Hindlimb muscle (tissue), 1 donor: ENCODE results near the gene CTSO. TPM values are rescaled to one million over a fixed set of nuclear protein-coding genes. Genes with fewer than 3 reads are reported as not detected.
"Not testable (repeated sequence)": the region's sequence is repeated elsewhere in the genome, so short reads cannot be mapped to it uniquely, and the experiment has no call there.

Experiments used
- DNase-seq: peaks from one replicate; pipeline ENCODE4 v3.0.0-alpha.2; 2013
- polyA plus RNA-seq: library from polyadenylated mRNA; unstranded; fragments of 120-200 nt; gene quantifications from one replicate; pipeline ENCODE4 v1.2.1, GENCODE V29; 2013; ENCODE audit not compliant: insufficient read length

The CTSO gene
- polyA plus RNA-seq, 1 donor, result 24.0 TPM

DNA sequence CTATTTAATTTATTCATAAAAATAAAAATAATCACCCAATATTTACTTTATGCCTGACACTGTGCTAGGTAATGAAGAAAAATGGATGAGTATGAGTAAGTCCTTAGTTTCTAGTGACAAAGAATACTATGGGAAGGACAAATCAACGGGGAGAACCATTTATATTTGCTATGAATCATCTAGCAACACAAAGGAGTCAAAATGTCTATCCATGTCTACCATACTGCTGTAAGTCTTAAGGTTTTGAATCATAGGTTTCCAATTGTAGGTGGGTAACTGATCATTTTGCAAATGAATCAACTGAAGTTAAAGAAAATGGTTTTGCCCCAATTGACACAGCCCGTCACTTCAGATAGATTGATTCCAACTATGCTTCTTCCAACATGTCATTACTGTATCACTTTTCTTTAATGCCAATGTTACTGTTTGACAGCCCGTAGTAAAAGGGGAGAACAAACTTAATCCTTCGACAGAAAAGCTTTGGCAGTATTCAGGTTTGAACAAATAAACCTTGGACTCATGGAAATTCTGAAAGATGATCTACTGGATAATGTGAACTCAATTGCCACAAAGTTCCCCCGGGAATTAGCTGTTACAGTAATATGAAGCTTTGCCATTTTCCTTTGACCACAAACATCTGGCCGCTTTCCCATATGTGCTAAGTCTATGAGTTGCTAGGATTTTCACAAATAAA, 47.0 kb downstream of the CTSO start:
- peak; percentile 78 for DNase-seq

DNA sequence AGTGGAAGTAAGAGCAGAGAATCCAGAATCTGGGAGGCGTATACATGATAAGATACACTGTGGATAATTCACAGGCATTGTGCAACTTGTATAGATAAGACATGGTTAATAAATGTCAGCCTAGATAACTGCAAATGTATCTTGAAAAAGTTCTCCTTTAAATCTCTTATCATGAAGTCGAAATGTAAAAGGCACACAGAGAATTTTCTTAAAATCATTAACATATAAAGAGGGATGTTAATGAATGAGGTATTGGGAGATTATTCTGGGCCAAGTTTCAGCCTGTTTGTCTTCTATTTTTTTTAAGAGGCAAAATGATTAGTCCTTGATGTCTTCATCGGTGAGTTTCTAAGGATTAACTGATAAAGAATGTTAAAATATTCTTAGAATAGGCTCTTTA, 49.3 kb downstream of the CTSO start:
- no peak for DNase-seq

DNA sequence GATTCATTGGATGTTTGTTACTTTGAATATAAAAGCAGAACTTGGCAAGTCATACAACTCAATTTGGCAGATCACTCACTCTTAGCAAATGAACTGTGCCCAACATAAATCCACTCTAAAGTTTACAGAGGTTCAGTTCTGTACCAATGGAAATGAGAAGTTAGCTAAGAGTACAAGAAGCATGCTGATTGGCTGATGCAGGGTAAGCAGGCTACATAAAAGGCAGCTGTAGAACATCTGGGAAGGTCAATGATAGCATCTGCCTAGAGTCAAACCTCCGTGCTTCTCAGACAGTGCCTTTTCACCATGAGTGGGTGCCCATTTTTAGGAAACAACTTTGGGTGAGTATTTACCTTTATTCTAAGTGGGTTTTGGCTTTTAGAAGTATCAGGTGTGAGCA, 50.2 kb downstream of the CTSO start, which contains the start of gene TDO2:
Gene TDO2 (plus strand): TSS at position 244 of the 400 bp plus-strand sequence. CDS start 63 bp downstream, at position 307.
- no peak for DNase-seq

GRCh38 chr4:155901013-155901412, 52.7 kb downstream of the CTSO start:
- no peak for DNase-seq

- no peak for DNase-seq
These were observed 53.3 kb downstream of the CTSO start for GRCh38 chr4:155900381-155900780.

DNA sequence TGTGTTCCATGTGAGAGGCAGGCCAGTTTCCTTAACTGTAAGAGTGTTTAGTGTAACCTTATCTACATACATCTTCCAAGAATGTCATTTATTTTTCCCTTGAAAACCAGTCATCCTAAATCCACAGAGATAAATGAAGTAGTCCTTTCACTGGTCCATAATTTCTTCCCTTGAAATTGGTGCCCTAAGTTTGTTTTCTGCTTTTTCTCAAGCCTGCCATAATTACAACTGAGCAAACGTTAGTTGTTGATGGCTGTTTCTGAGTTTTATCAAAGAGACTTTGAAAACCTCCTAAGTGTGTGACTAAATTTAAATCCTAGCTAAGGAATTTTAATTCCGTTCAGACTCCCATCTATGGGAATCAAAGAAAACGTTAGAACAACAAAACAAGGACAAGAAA, 53.8 kb downstream of the CTSO start:
- DNase-seq, result no peak

DNA sequence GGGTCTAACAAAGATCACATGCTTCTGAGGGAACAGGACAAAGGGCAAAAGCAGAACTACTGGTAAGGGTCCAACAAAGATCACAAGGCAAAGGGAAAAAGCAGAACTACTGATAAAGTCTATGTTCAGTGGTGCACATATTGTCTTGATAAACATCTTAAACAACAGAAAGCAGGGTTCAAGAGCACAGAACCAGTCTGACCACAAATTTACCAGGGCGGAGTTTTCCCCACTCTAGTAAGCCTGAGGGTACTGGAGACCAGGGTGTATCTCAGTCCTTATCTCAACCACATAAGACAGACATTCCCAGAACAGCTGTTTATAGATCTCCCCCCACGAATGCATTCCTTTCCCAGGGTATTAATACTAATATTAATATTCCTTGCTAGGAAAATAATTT, 55.3 kb downstream of the CTSO start:
- DNase-seq, result not testable (repeated sequence)

DNA sequence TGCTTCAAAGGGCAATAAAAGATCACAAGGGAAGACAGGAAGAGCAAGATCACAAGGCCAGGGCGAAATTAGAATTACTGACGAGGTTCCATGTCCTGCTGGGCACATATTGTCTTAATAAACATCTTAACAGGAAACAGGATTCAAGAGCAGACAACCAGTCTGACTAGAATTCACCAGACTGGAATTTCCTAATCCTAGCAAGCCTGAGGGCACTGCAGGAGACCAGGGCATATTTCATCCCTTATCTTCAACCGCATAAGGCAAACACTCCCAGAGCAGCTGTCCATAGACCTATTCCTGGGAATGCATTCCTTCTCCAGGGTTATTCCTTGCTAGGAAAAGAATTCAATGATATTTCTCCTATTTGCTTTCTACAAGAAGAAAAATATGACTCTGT, 62.6 kb downstream of the CTSO start:
- no peak for DNase-seq

- no peak for DNase-seq
These were observed 63.7 kb downstream of the CTSO start for GRCh38 chr4:155889946-155890345.

- DNase-seq, result peak; percentile 8
These were observed 64.5 kb downstream of the CTSO start for GRCh38 chr4:155889031-155889793.

DNA sequence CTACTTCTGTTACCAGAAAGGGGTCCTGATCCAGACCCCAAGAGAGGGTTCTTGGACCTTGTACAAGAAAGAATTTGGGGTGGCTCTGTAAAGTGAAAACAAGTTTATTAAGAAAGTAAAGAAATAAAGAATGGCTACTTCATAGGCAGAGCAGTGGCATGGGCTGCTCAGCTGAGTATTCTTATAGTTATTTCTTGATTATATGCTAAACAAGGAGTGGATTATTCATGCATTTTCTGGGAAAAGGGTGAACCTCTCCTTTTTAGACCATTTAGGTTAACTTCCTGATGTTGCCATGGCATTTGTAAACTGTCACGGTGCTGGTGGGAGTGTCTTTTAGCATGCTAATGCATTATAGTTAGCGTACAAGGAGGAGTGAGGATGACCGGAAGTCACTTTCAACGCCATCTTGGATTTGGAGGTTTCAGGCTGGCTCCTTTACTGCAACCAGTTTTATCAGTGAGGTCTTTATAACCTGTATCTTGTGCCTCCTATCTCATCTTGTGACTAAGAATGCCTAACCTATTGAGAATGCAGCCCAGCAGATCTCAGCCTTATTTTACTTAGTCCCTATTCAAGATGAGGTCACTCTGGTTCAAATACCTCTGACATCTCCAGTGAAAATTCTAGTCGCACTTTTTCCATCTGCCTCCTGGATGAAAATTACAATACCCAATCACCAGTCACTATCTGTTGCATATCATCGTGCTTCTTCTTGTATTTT, 65.7 kb downstream of the CTSO start:
- no peak for DNase-seq

- DNase-seq, result no peak
These were observed 66.6 kb downstream of the CTSO start for GRCh38 chr4:155887045-155887444.

- DNase-seq, result no peak
These were observed 68.0 kb downstream of the CTSO start for GRCh38 chr4:155885666-155886065.

DNA sequence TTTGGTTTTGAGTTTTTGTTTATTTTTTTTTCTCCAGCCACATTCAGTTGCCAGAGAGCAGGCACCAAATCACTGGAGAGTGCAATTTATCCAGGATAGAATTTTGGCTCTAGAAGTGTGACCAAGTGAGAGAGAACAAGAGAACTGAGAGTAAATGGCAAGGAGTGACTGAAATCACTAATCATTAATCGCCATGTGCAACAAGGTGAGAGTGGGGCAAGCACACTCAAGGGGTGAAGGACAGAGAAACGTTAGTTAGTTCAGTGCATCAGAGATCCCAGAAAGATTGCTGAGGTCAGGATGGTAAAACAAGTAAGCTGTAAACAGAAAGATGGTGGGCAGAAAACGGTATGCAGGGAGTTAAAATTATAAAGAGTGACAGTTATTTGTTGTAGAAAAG, 69.8 kb downstream of the CTSO start:
- no peak for DNase-seq

GRCh38 chr4:155881555-155881954, 72.1 kb downstream of the CTSO start:
- no peak for DNase-seq

DNA sequence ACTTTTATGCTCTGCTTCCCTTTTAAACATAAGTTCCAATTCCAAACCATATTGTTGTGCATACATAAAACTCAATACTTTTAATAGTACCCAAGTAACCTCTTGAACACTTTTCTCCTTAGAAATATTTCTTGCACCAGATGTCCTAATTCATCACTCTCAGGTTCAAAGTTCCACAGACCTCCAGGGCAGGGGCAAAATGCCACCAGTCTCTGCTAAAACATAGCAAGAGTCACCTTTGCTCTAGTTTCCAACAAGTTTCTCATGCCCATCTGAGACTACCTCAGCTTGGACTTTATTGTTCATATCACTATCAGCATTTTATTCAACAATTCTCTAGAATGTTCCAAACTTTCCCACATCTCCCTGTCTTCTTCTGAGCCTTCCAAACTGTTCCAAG, 73.9 kb downstream of the CTSO start:
- DNase-seq, result no peak

DNA sequence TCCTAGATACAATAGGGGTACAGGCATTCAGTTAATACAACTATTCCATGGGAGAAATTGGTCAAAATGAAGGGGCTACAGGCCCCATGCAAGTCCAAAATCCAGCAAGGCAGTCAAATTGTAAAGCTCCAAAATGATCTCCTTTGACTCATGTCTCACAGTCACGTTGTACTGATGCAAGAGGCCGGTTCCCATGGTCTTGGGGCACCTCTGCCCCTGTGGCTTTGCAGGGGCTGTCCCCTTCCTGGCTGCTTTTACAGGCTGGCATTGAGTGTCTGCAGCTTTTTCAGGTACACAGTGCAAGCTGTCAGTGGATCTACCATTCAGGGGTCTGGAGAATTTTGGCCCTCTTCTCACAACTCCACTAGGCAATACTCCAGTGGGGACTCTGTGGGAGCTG, 75.1 kb downstream of the CTSO start:
- DNase-seq, result no peak

GRCh38 chr4:155877971-155878370, 75.7 kb downstream of the CTSO start:
- DNase-seq, result no peak

DNA sequence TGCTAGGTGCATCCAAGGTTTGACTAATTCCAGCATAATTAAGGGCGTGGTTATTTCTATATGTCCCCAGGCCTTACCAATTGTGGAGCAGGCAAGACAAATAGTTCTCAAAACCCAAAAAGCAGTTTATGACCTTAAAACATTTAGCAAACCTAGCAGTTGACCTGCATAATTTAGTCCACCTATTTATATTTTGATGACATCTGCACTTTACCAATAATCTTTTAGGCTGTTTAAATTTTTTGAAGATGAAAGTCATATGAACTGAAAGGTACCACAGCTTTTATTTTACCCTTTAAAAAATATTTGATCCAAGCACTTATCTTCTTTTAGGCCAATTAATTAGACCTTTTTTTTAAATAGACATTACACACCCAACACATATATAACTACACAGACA, 77.8 kb downstream of the CTSO start:
- no peak for DNase-seq
